ENCODE measurements around the gene ADCY9.

DNA sequence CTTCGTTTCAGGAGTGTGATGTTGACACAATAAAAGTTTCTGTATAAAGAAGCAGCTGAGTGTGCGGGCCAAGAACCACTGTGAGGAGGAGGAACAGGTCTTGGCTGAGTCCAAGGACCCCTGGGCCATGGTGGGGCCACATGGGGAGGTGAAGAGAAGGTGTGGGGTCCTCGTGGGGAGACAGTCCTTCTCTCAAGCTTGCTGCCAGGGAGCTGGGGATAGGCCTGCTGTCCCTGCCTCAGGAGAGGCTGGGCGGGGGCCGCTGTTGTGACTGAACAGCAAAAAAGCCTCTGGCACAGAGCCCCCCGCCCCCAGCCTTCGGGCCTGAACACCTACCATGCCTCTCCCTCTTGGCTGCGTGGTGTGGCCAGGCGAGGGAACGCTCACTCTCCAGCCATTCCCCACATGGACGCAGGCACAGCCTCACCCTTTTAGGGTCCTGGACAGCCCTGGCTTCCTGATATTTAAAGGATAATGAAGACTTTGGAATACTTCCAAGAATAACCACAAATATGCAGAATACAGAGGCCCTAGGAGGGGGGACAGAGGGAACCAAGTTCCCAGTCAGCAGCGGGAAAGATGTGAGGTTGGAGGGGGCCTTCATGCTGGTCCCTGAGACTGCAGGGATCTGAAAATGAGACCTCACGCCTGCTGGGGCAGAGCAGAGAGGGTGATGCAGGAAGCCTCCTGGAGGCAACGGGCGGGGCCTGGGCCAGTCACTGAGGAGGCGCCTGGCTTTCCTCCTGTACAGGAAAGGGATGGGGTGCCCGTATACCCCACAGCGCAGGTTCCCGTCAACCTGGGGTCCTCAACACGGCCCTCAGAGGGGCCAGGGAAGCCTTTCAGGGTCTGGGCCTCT, 135.8 kb downstream of the ADCY9 start:
- TF ChIP-seq, protein P1, sequence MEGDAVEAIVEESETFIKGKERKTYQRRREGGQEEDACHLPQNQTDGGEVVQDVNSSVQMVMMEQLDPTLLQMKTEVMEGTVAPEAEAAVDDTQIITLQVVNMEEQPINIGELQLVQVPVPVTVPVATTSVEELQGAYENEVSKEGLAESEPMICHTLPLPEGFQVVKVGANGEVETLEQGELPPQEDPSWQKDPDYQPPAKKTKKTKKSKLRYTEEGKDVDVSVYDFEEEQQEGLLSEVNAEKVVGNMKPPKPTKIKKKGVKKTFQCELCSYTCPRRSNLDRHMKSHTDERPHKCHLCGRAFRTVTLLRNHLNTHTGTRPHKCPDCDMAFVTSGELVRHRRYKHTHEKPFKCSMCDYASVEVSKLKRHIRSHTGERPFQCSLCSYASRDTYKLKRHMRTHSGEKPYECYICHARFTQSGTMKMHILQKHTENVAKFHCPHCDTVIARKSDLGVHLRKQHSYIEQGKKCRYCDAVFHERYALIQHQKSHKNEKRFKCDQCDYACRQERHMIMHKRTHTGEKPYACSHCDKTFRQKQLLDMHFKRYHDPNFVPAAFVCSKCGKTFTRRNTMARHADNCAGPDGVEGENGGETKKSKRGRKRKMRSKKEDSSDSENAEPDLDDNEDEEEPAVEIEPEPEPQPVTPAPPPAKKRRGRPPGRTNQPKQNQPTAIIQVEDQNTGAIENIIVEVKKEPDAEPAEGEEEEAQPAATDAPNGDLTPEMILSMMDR (IDR thresholded peaks at IDR 0.05) = no peak
- TF ChIP-seq POLR2A (IDR thresholded peaks at IDR 0.05) (no peak), EP300 (IDR thresholded peaks at IDR 0.05) (no peak)

Measured in tibial nerve (tissue), 4 donors.